Chondrocyte (in vitro differentiated cells): ENCODE data around the gene CELA2A. TPM values are rescaled to one million over a fixed set of nuclear protein-coding genes. Genes with fewer than 3 reads are reported as not detected.
"Not testable (repeated sequence)": the region's sequence is repeated elsewhere in the genome, so short reads cannot be mapped to it uniquely, and the experiment has no call there.

Experiments used
- DNase-seq: peaks from one replicate; pipeline ENCODE4 v3.0.0; 2021; ENCODE audit warnings: mixed read lengths, low spot score
- H3K27ac Mint-ChIP-seq: one replicate; pipeline ENCODE4 v1.8.0; 2021; ENCODE audit warnings: mild to moderate bottlenecking, moderate library complexity, mixed read lengths; ENCODE audit not compliant: unreplicated experiment
- H3K27me3 Mint-ChIP-seq: 2 replicates; pipeline ENCODE4 v1.8.0; 2021; ENCODE audit warnings: low read depth, mixed read lengths
- H3K36me3 Mint-ChIP-seq: 2 replicates; pipeline ENCODE4 v1.8.0; 2021; ENCODE audit warnings: low read depth, mixed read lengths
- H3K4me1 Mint-ChIP-seq: 2 replicates; pipeline ENCODE4 v1.8.0; 2021; ENCODE audit warnings: low read depth, mild to moderate bottlenecking, mixed read lengths
- H3K4me3 Mint-ChIP-seq: one replicate; pipeline ENCODE4 v1.8.0; 2021; ENCODE audit warnings: mild to moderate bottlenecking, moderate library complexity, mixed read lengths; ENCODE audit not compliant: unreplicated experiment
- H3K9me3 Mint-ChIP-seq: 2 replicates; pipeline ENCODE4 v1.8.0; 2021; ENCODE audit warnings: low read depth, mixed read lengths
- total RNA-seq: library from RNA; stranded (reverse); gene quantifications from 3 replicates; pipeline ENCODE4 v1.2.1, GENCODE V29; 2021
- TF ChIP-seq, protein P1 (sequence below): fragments of 200-600 bp; sonication (generic); IDR thresholded peaks from 2 replicates; pipeline ENCODE4 v1.5.0; 2021; ENCODE audit warnings: antibody characterized with exemption, mild to moderate bottlenecking, moderate library complexity

Gene CELA2A
- total RNA-seq, 1 donor from 2014 or later, result not detected

DNA sequence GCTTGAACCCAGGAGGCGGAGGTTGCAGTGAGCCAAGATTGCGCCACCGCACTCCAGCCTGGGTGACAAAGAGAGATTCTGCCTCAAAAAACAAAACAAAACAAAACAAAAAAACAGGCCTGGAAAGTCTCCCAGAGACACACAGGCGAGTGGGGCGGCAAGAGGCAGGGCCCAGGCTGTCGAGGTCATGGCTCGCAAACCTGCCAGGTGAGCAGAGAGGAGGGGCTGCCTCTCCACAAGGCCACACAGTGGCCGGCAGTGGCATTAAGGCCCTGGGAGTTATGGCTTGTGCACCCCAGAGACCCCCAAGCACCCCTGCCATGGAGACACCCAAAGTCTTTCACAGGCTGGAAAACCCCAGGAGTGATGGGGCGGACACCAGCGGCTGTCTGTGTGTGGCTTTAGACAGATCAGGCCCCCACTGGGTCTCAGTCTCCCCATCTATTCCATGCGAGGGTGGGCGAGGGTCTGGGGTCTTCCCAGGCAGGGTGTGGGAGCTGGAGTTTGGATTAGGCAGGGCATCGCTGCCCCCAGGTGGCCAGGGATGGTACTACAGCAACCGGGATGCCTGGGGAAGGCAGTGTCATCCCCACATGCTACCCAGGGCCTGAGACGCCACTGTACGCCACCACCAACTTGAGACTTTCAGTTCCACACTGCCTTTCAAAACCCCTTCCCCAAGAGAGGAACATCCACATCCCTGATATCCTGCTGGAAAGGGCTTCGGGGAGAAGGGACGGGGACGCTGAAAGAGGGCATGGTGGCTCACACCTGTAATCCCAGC lies 25.6 kb upstream of the CELA2A start:
- Mint-ChIP-seq H3K36me3 (peaks cover 2% of the 10 kb centered on the region), H3K4me1 (peaks cover 8% of the 10 kb centered on the region), H3K27me3 (no peaks in the 10 kb centered on the region), H3K27ac (no peak overlapping the region), H3K9me3 (no peaks in the 10 kb centered on the region), H3K4me3 (no peak overlapping the region)
- TF ChIP-seq, protein P1, sequence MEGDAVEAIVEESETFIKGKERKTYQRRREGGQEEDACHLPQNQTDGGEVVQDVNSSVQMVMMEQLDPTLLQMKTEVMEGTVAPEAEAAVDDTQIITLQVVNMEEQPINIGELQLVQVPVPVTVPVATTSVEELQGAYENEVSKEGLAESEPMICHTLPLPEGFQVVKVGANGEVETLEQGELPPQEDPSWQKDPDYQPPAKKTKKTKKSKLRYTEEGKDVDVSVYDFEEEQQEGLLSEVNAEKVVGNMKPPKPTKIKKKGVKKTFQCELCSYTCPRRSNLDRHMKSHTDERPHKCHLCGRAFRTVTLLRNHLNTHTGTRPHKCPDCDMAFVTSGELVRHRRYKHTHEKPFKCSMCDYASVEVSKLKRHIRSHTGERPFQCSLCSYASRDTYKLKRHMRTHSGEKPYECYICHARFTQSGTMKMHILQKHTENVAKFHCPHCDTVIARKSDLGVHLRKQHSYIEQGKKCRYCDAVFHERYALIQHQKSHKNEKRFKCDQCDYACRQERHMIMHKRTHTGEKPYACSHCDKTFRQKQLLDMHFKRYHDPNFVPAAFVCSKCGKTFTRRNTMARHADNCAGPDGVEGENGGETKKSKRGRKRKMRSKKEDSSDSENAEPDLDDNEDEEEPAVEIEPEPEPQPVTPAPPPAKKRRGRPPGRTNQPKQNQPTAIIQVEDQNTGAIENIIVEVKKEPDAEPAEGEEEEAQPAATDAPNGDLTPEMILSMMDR, result peak; percentile 98
- peak; percentile 80 for DNase-seq

DNA sequence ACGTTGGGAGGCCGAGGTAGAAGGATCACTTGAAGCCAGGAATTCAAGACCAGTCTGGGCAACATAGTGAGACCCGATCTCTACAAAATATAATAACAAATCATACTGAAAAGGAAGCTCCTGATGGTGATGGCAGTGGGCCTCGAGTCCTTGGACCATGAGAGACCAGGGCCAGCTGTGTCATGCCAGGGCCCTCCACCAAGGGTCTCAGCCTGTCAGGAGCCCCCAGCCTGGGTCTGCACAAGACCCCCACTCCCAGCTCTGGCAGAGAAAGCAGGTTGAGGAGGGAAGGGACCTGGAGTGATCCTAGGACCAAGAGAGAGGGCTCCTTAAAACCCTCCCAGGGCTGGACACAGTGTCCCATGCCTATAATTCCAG lies 25.0 kb upstream of the CELA2A start:
- TF ChIP-seq, protein P1, result no peak
- Mint-ChIP-seq H3K4me1 (peaks cover 2% of the 10 kb centered on the region), H3K27me3 (no peaks in the 10 kb centered on the region), H3K36me3 (peaks cover 2% of the 10 kb centered on the region), H3K4me3 (no peak overlapping the region), H3K27ac (no peak overlapping the region), H3K9me3 (no peaks in the 10 kb centered on the region)
- no peak for DNase-seq

DNA sequence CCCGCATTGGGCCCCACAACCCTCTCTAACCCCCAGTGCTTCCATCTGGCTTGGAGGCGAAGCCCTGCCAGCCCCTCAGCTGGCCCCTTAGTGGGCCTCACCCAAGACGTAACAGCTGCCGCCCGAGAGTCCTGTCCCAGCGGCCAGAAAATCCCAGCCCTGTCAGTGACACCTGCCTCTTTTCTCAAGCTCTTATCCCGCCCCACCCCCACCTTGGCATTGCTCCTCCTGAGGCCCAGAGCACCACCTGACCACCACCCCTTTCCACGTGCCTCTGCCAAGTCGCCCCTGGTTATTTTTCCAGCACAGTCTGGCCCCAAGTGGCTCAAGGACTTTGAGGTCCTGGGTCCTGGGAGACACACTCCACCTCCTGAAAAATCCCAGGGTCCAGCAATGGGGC lies 24.2 kb upstream of the CELA2A start:
- TF ChIP-seq, protein P1, result no peak
- no peak overlapping the region for H3K4me3 Mint-ChIP-seq
- H3K27ac Mint-ChIP-seq, result no peak overlapping the region
- H3K9me3 Mint-ChIP-seq, result no peaks in the 10 kb centered on the region
- peak; percentile 61 for DNase-seq
- no peaks in the 10 kb centered on the region for H3K4me1 Mint-ChIP-seq
- H3K27me3 Mint-ChIP-seq, result no peaks in the 10 kb centered on the region
- H3K36me3 Mint-ChIP-seq, result peaks cover 2% of the 10 kb centered on the region

DNA sequence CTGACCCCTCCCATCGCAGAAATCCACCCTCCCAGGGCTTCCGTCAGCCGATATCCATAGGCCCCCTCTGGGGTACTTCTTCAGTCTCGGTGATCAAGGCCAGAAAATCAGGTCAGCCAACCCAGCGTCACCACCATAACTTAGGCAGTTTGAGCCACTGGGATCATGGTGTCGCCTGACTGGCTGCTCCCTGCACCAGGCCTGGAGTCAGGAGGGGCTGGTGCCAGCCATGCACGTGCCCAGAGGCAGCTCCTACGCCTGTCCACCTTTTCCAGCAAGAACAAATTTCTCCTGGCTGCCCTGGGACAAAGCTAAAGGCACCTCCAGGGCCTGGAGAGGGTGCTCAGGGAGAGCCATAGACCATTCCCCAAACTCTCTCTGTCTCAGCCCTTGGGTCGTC lies 23.1 kb upstream of the CELA2A start:
- no peak overlapping the region for H3K4me3 Mint-ChIP-seq
- no peak overlapping the region for H3K27ac Mint-ChIP-seq
- peak; percentile 50 for DNase-seq
- H3K9me3 Mint-ChIP-seq, result no peaks in the 10 kb centered on the region
- H3K27me3 Mint-ChIP-seq, result no peaks in the 10 kb centered on the region
- H3K4me1 Mint-ChIP-seq, result no peaks in the 10 kb centered on the region
- no peaks in the 10 kb centered on the region for H3K36me3 Mint-ChIP-seq
- TF ChIP-seq, protein P1, result no peak

DNA sequence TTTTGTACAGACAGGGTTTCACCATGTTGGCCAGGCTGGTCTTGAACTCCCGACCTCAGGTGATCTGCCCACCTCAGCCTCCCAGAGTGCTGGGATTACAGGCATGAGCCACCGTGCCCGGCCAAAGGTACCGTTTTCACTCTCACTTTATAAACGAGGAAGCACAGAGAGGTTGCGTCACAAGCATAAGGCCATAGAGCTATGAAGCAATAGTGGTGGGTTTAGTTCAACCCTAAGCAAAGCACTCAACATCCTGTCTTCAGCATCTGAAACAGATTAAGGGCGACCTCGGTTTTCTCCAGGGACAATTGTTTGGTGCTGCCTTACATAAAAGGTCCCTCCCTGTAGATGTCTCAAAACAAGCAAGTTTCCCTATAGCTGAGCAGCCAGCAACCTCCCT lies 21.8 kb upstream of the CELA2A start:
- not testable (repeated sequence) for H3K9me3 Mint-ChIP-seq, H3K36me3 Mint-ChIP-seq, H3K27me3 Mint-ChIP-seq, DNase-seq, H3K4me3 Mint-ChIP-seq, H3K27ac Mint-ChIP-seq, H3K4me1 Mint-ChIP-seq
